LNCAP (cell line): ENCODE data around the gene HSH2D.

ENCODE experiments used
- CTCF ChIP-seq: fragments of 450-650 bp; IDR thresholded peaks from 2 replicates; pipeline ENCODE4 v1.5.1; 2017; ENCODE audit warnings: mild to moderate bottlenecking

The HSH2D gene

GRCh38 chr19:16207490-16208025, 64.1 kb downstream of the HSH2D start:
- TF ChIP-seq CTCF = no peak
